SK-N-SH (cell line): ENCODE data around the gene AOAH. TPM values are rescaled to one million over a fixed set of nuclear protein-coding genes. Genes with fewer than 3 reads are reported as not detected.

Experiments
- CTCF ChIA-PET: fragments of 300-600, 350-600 bp; formaldehyde crosslinking; extraction: SDS; loops from one replicate; lab custom pipeline; 2021; lab: Yijun Ruan, JAX
- POLR2A ChIA-PET: fragments of 350-600 bp; sonication (Branson Sonifier 250); formaldehyde crosslinking; extraction: SDS; loops from one replicate; lab custom pipeline; 2020; ENCODE audit warnings: antibody characterized with exemption, inconsistent platforms; lab: Yijun Ruan, JAX
- DNase-seq: peaks from one replicate; pipeline ENCODE4 v3.0.0; 2012
- H2AFZ ChIP-seq: fragments of 200-600 bp; sonication (generic); 2 replicates; pipeline ENCODE4 v1.8.1; 2016; ENCODE audit warnings: antibody characterized with exemption, mild to moderate bottlenecking, low read depth
- H3F3A ChIP-seq: fragments of 200-600 bp; sonication (generic); replicated peaks from 2 replicates; pipeline ENCODE3; 2016; ENCODE audit warnings: antibody characterized with exemption, mild to moderate bottlenecking; ENCODE audit not compliant: insufficient read depth
- H3K27ac ChIP-seq, 2 experiments: fragments of 200-500 bp in 1 of 2; fragments of 200-600 bp in 1 of 2; sonication (Bioruptor generic) in 1 of 2; sonication (generic), shearing (Covaris generic) in 1 of 2; 2 replicates each; pipeline versions ENCODE4 v1.5.1 to v1.6.1; 2014 to 2016; ENCODE audit warnings: low read depth in 2 of 2, inconsistent platforms in 1 of 2, low read length in 1 of 2, mild to moderate bottlenecking in 1 of 2, mixed read lengths in 1 of 2
- H3K27me3 ChIP-seq: fragments of 200-600 bp; sonication (generic), shearing (Covaris generic); 2 replicates; pipeline ENCODE4 v1.6.1; 2016; ENCODE audit warnings: mixed run types; ENCODE audit not compliant: insufficient read depth
- H3K36me3 ChIP-seq, 2 experiments: fragments of 200-500 bp in 1 of 2; fragments of 200-600 bp in 1 of 2; sonication (Bioruptor generic) in 1 of 2; sonication (generic) in 1 of 2; replicated peaks in 1 of 2; 2 replicates each; pipeline versions ENCODE3 to v1.5.1; 2014 to 2016; ENCODE audit warnings: low read length in 1 of 2, mild to moderate bottlenecking in 1 of 2; ENCODE audit not compliant: insufficient read depth in 2 of 2, control insufficient read depth in 1 of 2
- H3K4me1 ChIP-seq, 2 experiments: fragments of 200-500 bp in 1 of 2; fragments of 200-600 bp in 1 of 2; sonication (Bioruptor generic) in 1 of 2; sonication (generic), shearing (Covaris generic) in 1 of 2; 2 replicates each; pipeline versions ENCODE4 v1.5.1 to v1.6.1; 2014 to 2016; ENCODE audit warnings: low read depth in 1 of 2, low read length in 1 of 2, mixed run types in 1 of 2; ENCODE audit not compliant: insufficient read depth in 2 of 2, control insufficient read depth in 1 of 2
- H3K4me2 ChIP-seq: fragments of 200-600 bp; sonication (generic), shearing (Covaris generic); 2 replicates; pipeline ENCODE4 v1.6.1; 2017; ENCODE audit warnings: mixed run types
- H3K4me3 ChIP-seq, 2 experiments: fragments of 200-500 bp in 1 of 2; fragments of 200-600 bp in 1 of 2; sonication (Bioruptor generic) in 1 of 2; sonication (generic), shearing (Covaris generic) in 1 of 2; 2 replicates each; pipeline versions ENCODE4 v1.5.1 to v1.8.1; 2014 to 2016; ENCODE audit warnings: low read depth in 2 of 2, inconsistent platforms in 1 of 2, low read length in 1 of 2, mild to moderate bottlenecking in 1 of 2, mixed read lengths in 1 of 2, moderate library complexity in 1 of 2
- H3K79me2 ChIP-seq: fragments of 200-600 bp; sonication (generic); 2 replicates; pipeline ENCODE4 v1.8.1; 2017; ENCODE audit warnings: mild to moderate bottlenecking; ENCODE audit not compliant: insufficient read depth
- H3K9ac ChIP-seq: fragments of 200-600 bp; sonication (generic); 2 replicates; pipeline ENCODE4 v1.6.1; 2017; ENCODE audit warnings: mixed run types
- H3K9me2 ChIP-seq: fragments of 200-600 bp; sonication (generic); 2 replicates; pipeline ENCODE4 v1.6.1; 2017; ENCODE audit warnings: mixed run types
- H3K9me3 ChIP-seq: fragments of 200-600 bp; sonication (generic); 2 replicates; pipeline ENCODE4 v1.6.1; 2017; ENCODE audit warnings: mixed run types, mild to moderate bottlenecking, moderate library complexity
- H4K20me1 ChIP-seq: fragments of 200-600 bp; sonication (generic); 2 replicates; pipeline ENCODE4 v1.6.1; 2017; ENCODE audit warnings: mild to moderate bottlenecking, mixed run types; ENCODE audit not compliant: insufficient read depth
- ELF1 ChIP-seq: IDR thresholded peaks from 2 replicates; pipeline ENCODE4 v1.4.0; 2012
- EZH2phosphoT487 ChIP-seq: fragments of 200-600 bp; sonication (generic); IDR thresholded peaks from 2 replicates; pipeline ENCODE4 v1.6.1; 2017; ENCODE audit warnings: low read depth, mixed run types, mild to moderate bottlenecking, antibody characterized with exemption, moderate library complexity, borderline replicate concordance
- FOXM1 ChIP-seq: IDR thresholded peaks from 2 replicates; pipeline ENCODE4 v1.4.0; 2012; ENCODE audit warnings: low read depth, mild to moderate bottlenecking
- GABPA ChIP-seq: IDR thresholded peaks from 2 replicates; pipeline ENCODE4 v1.4.0; 2012; ENCODE audit warnings: low read depth, mild to moderate bottlenecking
- GATA2 ChIP-seq: sonication (generic); formaldehyde crosslinking; IDR thresholded peaks from 2 replicates; pipeline ENCODE4 v1.5.0; 2020; ENCODE audit warnings: mild to moderate bottlenecking, missing genetic modification reagents
- JUND ChIP-seq: IDR thresholded peaks from 2 replicates; pipeline ENCODE4 v1.4.0; 2012
- MXI1 ChIP-seq: IDR thresholded peaks from 2 replicates; pipeline ENCODE4 v1.6.1; 2012; ENCODE audit warnings: mild to moderate bottlenecking, low read depth, low read length, improper control_type of control experiment
- NFIC ChIP-seq: IDR thresholded peaks from 2 replicates; pipeline ENCODE4 v1.4.0; 2012; ENCODE audit warnings: borderline replicate concordance
- PBX3 ChIP-seq: IDR thresholded peaks from 2 replicates; pipeline ENCODE4; 2012
- RCOR1 ChIP-seq: fragments of 150-350 bp; IDR thresholded peaks from 2 replicates; pipeline ENCODE4 v1.6.1; 2017; ENCODE audit warnings: antibody characterized with exemption, low read length
- RFX5 ChIP-seq: IDR thresholded peaks from 2 replicates; pipeline ENCODE4 v1.6.1; 2012; ENCODE audit warnings: mild to moderate bottlenecking, improper control_type of control experiment, low read length
- SIN3A ChIP-seq: IDR thresholded peaks from 2 replicates; pipeline ENCODE4 v1.6.1; 2012; ENCODE audit warnings: low read depth, mild to moderate bottlenecking, low read length, moderate library complexity, borderline replicate concordance
- SMC3 ChIP-seq: IDR thresholded peaks from 2 replicates; pipeline ENCODE4 v1.6.1; 2012; ENCODE audit warnings: low read depth, low read length, improper control_type of control experiment
- TAF1 ChIP-seq: IDR thresholded peaks from 2 replicates; pipeline ENCODE4 v1.6.1; 2012; ENCODE audit warnings: low read depth, mild to moderate bottlenecking, low read length, moderate library complexity, borderline replicate concordance
- TCF12 ChIP-seq: IDR thresholded peaks from 2 replicates; pipeline ENCODE4 v1.4.0; 2012
- USF1 ChIP-seq: IDR thresholded peaks from 2 replicates; pipeline ENCODE4 v1.4.0; 2012; ENCODE audit warnings: low read depth, borderline replicate concordance
- ZBTB33 ChIP-seq: IDR thresholded peaks from 2 replicates; pipeline ENCODE4 v1.4.0; 2012; ENCODE audit warnings: low read depth, borderline replicate concordance
- WGBS: methylation state at CpG from one replicate; pipeline ENCODE4 v1.1.6; 2017; ENCODE audit warnings: low lambda C conversion rate; 5-methylcytosine and 5-hydroxymethylcytosine counted together
- polyA plus RNA-seq, 3 experiments: library from polyadenylated mRNA; depleted of rRNA; stranded (reverse); fragments of >200 nt; gene quantifications; 2 replicates each; pipeline ENCODE4 v1.2.3, GENCODE V29; 2012
- TF ChIP-seq, protein P1 (sequence below): IDR thresholded peaks from 2 replicates; pipeline ENCODE4 v1.6.1; 2012; ENCODE audit warnings: mild to moderate bottlenecking, low read depth, low read length, moderate library complexity

AOAH gene
- polyA plus RNA-seq, 1 of the 3 experiments (the other 2 are of a cell fraction): not detected

GRCh38 chr7:36724996-36725395 lies 702 bp upstream of the AOAH start:
- Histone ChIP-seq H3K9me3 (no peaks in the 10 kb centered on the region), H3K27ac (no peak overlapping the region), H3K4me3 (no peak overlapping the region), H3K4me2 (no peak overlapping the region), H4K20me1 (no peaks in the 10 kb centered on the region), H3F3A (no peaks in the 10 kb centered on the region), H3K27me3 (no peaks in the 10 kb centered on the region), H3K79me2 (no peaks in the 10 kb centered on the region), H3K4me1 (no peaks in the 10 kb centered on the region; a peak in 1 of 4 replicates), H3K9me2 (no peaks in the 10 kb centered on the region), H3K36me3 (no peaks in the 10 kb centered on the region), H3K9ac (no peak overlapping the region), H2AFZ (no peak overlapping the region)
- TF ChIP-seq ELF1 (no peak), FOXM1 (no peak), TAF1 (no peak), MXI1 (no peak), GATA2 (CRISPR knock-in tag) (no peak), EZH2phosphoT487 (no peak), RFX5 (no peak), NFIC (no peak), GABPA (no peak), SIN3A (no peak), SMC3 (no peak), PBX3 (no peak)
- TF ChIP-seq, protein P1, sequence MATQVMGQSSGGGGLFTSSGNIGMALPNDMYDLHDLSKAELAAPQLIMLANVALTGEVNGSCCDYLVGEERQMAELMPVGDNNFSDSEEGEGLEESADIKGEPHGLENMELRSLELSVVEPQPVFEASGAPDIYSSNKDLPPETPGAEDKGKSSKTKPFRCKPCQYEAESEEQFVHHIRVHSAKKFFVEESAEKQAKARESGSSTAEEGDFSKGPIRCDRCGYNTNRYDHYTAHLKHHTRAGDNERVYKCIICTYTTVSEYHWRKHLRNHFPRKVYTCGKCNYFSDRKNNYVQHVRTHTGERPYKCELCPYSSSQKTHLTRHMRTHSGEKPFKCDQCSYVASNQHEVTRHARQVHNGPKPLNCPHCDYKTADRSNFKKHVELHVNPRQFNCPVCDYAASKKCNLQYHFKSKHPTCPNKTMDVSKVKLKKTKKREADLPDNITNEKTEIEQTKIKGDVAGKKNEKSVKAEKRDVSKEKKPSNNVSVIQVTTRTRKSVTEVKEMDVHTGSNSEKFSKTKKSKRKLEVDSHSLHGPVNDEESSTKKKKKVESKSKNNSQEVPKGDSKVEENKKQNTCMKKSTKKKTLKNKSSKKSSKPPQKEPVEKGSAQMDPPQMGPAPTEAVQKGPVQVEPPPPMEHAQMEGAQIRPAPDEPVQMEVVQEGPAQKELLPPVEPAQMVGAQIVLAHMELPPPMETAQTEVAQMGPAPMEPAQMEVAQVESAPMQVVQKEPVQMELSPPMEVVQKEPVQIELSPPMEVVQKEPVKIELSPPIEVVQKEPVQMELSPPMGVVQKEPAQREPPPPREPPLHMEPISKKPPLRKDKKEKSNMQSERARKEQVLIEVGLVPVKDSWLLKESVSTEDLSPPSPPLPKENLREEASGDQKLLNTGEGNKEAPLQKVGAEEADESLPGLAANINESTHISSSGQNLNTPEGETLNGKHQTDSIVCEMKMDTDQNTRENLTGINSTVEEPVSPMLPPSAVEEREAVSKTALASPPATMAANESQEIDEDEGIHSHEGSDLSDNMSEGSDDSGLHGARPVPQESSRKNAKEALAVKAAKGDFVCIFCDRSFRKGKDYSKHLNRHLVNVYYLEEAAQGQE: no peak
- CTCF ChIA-PET: interaction anchor here (1.4 kb wide), 1 partner anchor 11 kb away, joined by 4 read pairs; no protein-coding TSS in a partner anchor
- 9% methylated on average over 2 of the region's 2 CpGs for WGBS
- POLR2A ChIA-PET: no interaction called here
- DNase-seq: no peak

GRCh38 chr7:36723291-36723690 lies 1.0 kb downstream of the AOAH start:
- no peak overlapping the region for H3K9ac ChIP-seq
- no peaks in the 10 kb centered on the region for H3K9me2 ChIP-seq
- no peaks in the 10 kb centered on the region for H3K27me3 ChIP-seq
- POLR2A ChIA-PET: no interaction called here
- H3K27ac ChIP-seq: no peak overlapping the region
- CTCF ChIA-PET: interaction anchor here (1.9 kb wide), 1 partner anchor 17 kb away, joined by 6 read pairs; no protein-coding TSS in a partner anchor
- no peaks in the 10 kb centered on the region for H3K79me2 ChIP-seq
- TF ChIP-seq TCF12 (no peak), JUND (no peak), ZBTB33 (no peak), GATA2 (CRISPR knock-in tag) (no peak), TAF1 (no peak), USF1 (no peak), SIN3A (no peak), RCOR1 (no peak), GABPA (no peak)
- no peaks in the 10 kb centered on the region; a peak in 2 of 4 replicates for H3K4me1 ChIP-seq
- 80% methylated on average over 4 of the region's 4 CpGs for WGBS
- no peak overlapping the region for H3K4me2 ChIP-seq
- H4K20me1 ChIP-seq: no peaks in the 10 kb centered on the region
- no peak for DNase-seq
- H2AFZ ChIP-seq: no peak overlapping the region
- no peaks in the 10 kb centered on the region for H3K36me3 ChIP-seq
- no peak overlapping the region for H3K4me3 ChIP-seq
- H3F3A ChIP-seq: no peaks in the 10 kb centered on the region
- H3K9me3 ChIP-seq: no peaks in the 10 kb centered on the region
